ENCODE results near the gene BLVRA. TPM values are rescaled to one million over a fixed set of nuclear protein-coding genes. Genes with fewer than 3 reads are reported as not detected.

Gene BLVRA
- total and polyA plus RNA-seq, 10 of the 15 experiments (the other 5 are each of a cell fraction or from before 2014, with no cell fraction given): 63.3 to 198 (median 102) TPM

GRCh38 chr7:43764039-43764761 lies 5.7 kb downstream of the BLVRA start (continued):
- no peak for TF ChIP-seq ZBTB40 (IDR thresholded peaks at IDR 0.05; ENCODE audit: borderline replicate concordance)
- TF ChIP-seq TCF7 (IDR thresholded peaks at IDR 0.05; ENCODE audit: borderline replicate concordance): peak; percentile 94
- peak; percentile 78; the same call in 1 of the 3 replicates for TF ChIP-seq POU2F2 (IDR thresholded peaks at IDR 0.05; ENCODE audit: borderline replicate concordance, low read depth, low read length)
- no peak for TF ChIP-seq TCF3 (IDR thresholded peaks at IDR 0.05; ENCODE audit: borderline replicate concordance, insufficient read depth, low read depth, low read length)

GRCh38 chr7:43764807-43765491 lies 6.5 kb downstream of the BLVRA start:
- TF ChIP-seq NR2F1 (conservative IDR thresholded peaks at IDR 0.05) (0 out of 2 replicates have a peak, but pooled peaks have one; percentile 37), RAD51 (IDR thresholded peaks at IDR 0.05) (no peak)
- in situ Hi-C loops (cut with MboI): no loop called here
- ChIA-PET POLR2A (interaction anchor here (0.7 to 3.7 kb wide), 10 partner anchors 20 to 203 kb away, joined by 3 to 19 read pairs (median 4); partner anchors contain the start of genes COA1 and STK17A), SMC1A (ENCODE audit: uncharacterized antibody, unreplicated experiment) (interaction anchor here (0.8 to 9.8 kb wide), 18 partner anchors 17 to 182 kb away, joined by 3 to 84 read pairs (median 6); partner anchors contain the start of genes COA1 and STK17A), RAD21 (ENCODE audit: unreplicated experiment) (interaction anchor here (0.6 to 5.4 kb wide), 22 partner anchors 11 to 192 kb away, joined by 3 to 49 read pairs (median 5); partner anchors contain the start of genes COA1 and STK17A), CTCF (interaction anchor here (0.7 to 6.8 kb wide), 11 partner anchors 19 to 183 kb away, joined by 3 to 36 read pairs (median 4); partner anchors contain the start of gene STK17A)
- DNase-seq (ENCODE audit: low read depth, low spot score) (no peak), FAIRE-seq (no peak), ATAC-seq (peak; percentile 14)
- Histone ChIP-seq H3K4me2 (ENCODE audit: control insufficient read depth, insufficient read depth) (peak overlapping the region; percentile 81), H4K20me1 (ENCODE audit: control insufficient read depth, insufficient read depth) (no peaks in the 10 kb centered on the region), H3K27ac (ENCODE audit: control insufficient read depth, insufficient read depth) (peak overlapping the region; percentile 76), H3K9me3 (replicated peaks; ENCODE audit: control insufficient read depth, insufficient read depth, low read length) (no peaks in the 10 kb centered on the region), H3K4me1 (ENCODE audit: control insufficient read depth, insufficient read depth, low read length) (peaks cover 29% of the 10 kb centered on the region), H3K27me3 (replicated peaks in 1 of 2; ENCODE audit: control insufficient read depth in 2 of 2, insufficient read depth in 2 of 2, low read length in 1 of 2) (no peaks in the 10 kb centered on the region), H3K9ac (ENCODE audit: control insufficient read depth, insufficient read depth, low read length) (peak overlapping the region; percentile 66), H3K36me3 (ENCODE audit: control insufficient read depth in 2 of 2, insufficient read depth in 2 of 2, low read length in 1 of 2) (no peaks in the 10 kb centered on the region), H3K79me2 (ENCODE audit: control insufficient read depth, insufficient read depth, low read length) (peaks cover 35% of the 10 kb centered on the region), H2AFZ (ENCODE audit: control insufficient read depth, low read depth, low read length) (peak overlapping the region; percentile 52), H3K4me3 (peak overlapping the region; percentile 77; the same call in 1 of the 2 replicates)
- 80% methylated on average over 10 of the region's 10 CpGs for WGBS (ENCODE audit: insufficient coverage, insufficient replicate concordance, low lambda C conversion rate, missing lambda C conversion rate)
- no TSS peak for BruUV-seq (replicated peaks)
- intact Hi-C loops (cut with micrococcal nuclease; ENCODE audit: unreplicated experiment): loop anchor here (5.0 kb wide), 1 partner anchor 38 kb away; the partner anchor contains the start of gene COA1

All from GM12878 (cell line).